SHP77 treated with DMSO at 0.1 percent for 48 hours (cell line): ENCODE results near the gene EPG5.

Source experiments
- DNase-seq: peaks from one replicate; lab custom pipeline; 2025; lab: John Stamatoyannopoulos, UW

EPG5 gene

DNA sequence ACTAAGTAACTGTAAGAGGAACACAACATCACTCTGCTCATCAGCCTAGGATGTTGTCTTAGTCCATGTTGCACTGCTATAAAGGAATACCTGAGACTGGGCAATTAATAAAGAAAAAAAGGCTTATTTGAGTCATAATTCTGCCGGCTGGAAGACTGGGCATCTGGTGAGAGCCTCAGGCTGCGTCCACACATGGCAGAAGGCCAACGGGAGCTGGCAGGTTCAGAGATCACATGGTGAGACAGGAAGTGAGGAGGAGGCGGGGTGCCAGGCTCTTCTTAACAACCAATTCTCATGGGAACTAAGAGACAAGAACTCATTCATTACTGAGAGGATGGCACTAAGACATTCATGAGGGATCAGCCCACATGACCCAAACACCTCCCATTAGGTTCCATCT lies 46.8 kb downstream of the EPG5 start:
- peak; percentile 49 for DNase-seq

DNA sequence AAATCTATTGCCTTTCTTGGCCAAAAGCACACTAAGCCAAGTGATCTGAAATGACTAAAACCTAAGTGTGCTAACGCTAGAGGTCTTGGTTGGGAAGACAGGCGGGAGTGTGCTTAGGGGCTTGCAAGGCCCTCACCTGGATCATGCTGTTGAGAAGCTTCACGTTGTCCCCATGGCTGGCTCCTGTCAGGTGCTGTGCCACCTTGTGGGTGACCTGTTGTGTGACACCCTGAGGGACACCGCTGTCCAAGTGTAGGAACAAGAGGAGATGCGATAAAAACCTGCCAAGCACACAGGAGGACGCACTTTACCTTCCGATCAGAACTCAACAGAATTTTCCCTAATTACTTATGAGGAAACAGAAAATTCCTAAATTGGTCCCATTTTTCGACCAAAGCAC lies 50.8 kb downstream of the EPG5 start:
- no peak for DNase-seq

DNA sequence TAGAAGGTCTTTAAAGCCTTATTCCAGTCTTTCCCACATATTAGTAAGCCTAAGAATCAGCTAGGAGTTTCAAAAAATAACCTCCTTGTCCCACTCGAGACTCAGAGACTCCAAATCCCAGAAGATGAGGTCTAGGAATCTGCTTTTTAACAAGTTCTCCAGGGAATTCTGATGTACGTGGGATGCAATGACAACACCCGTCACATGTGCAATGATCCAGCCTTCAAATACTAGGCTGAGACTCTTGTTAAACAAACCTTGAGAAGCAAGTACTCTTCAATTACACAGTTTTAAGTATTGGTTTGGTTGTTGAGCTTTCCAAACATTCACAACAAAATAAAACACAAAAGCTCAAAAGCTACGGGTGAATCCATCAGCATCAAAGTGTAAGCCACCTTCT lies 53.9 kb downstream of the EPG5 start:
- DNase-seq: no peak

DNA sequence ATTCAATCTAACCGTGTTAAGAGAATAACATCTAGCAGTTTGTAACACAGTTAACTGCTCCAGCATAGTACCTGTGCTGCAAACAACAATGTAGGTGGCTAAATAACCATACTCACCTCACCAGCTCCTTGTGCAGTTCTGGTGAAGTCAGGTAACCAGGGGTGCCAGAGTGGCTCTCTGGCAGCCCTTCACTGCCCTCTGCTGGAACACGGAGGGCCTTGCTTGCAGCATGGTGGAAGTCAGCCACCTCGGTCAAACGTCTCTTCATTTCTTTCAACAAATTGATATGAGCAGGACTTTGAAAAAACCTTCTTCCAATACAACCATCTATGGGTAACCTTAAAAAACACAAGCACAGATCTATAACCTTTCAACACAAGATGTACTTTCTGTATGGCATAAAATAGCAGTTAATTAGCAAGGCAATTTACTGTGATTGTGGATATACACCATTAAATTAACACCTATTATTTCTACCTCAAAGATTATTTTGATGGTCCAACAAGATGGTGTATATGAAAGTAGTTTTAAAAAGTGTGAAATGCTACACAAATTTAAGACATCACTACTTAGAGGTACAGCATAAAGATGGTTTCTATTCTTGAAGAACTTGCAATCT lies 56.6 kb downstream of the EPG5 start:
- no peak for DNase-seq

DNA sequence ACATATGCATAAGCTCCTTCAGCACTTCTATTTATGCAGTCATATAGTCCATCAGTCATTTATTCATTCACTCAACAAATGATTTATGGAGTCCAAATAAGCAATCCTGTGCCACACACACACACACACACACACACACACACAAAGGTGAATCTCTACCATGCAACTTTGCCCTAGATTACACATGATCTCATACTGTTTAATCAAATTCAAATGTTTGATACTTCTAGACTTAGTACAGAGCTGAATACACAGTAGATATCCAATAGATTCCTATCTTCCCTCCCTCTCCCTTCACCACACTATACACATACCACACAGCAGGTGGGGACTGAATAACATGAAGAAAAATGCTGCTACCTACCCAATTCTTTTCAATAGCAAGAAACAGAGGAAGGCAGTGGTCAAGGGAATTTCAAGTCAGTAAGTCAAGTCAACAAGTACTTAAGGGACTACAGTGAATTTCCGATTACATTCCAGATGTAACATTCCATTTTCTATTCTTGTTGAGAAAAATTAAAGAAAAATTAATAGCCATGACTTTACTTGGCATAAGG lies 65.4 kb downstream of the EPG5 start:
- no peak for DNase-seq

DNA sequence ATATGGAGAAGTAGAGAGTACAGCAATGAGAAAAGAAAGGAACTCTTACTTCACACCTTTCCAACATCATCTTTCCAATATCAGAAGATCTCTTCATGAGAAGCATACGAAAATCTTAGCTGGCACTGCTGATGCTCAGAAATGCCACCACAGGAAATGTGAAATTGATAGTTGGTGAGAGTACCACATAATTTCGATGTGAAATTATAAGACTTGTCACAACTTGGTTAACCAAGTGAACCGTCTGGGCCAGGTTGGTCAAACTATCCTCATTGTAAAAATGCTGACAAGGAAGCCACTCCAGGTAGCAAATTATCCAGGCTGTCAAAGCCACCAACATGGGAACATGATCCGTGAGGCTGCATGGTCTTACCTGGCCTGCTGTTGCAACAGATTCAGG lies 66.5 kb downstream of the EPG5 start:
- DNase-seq: no peak

DNA sequence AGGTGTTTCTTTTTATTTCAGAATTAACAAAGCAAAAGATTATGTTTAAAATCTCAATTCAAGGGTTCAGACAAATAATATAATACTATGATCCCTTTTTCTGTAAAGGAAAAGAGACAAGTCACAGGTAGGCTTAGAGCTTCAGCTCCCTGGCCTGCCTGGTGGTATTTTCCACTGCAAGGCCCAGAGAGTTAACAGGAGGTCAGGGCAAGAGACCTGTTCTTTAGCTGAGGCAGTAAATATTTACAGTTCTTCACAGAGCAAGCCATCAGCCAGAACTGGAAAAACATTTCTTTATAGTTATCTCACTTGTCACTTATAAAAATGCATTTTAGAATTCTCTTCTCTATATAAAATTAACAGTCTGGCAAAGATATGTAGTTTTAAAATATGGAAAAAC lies 70.1 kb downstream of the EPG5 start:
- no peak for DNase-seq

DNA sequence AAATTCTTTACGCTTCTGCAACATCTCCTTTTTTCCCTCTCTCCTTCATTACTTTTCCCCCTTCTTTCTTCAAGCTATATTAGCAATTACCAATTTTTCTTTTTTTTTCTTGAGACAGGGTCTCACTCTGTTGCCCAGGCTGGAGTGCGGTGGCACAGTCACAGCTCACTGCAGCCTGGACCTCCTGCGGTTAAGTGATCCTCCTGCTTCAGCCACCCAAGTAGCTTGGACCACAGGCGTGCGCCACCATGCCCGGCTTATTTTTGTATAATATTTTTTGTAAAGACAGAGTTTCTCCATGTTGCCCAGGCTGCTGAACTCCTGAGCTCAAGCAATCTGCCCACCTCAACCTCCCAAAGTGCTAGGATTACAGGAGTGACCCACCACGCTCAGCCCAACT lies 70.7 kb downstream of the EPG5 start:
- DNase-seq: no peak

DNA sequence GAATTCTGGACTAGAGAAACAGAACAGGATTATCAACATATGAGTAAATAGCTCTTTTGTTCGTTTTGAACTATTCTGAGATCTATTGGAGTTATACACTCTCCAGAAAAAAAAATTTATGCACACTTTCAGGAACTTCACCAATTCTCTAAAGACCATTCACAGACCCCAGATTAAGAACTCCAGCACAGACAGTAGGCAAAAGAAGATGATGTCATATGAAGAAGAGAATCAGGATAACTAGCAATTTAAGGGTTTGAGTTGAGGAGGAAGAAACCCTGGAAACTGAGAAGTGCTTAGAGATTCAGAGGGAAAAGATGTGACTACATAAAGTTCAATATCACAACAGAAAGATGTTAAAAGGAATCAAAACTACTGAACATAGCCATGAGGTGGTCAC lies 71.8 kb downstream of the EPG5 start:
- DNase-seq: no peak

DNA sequence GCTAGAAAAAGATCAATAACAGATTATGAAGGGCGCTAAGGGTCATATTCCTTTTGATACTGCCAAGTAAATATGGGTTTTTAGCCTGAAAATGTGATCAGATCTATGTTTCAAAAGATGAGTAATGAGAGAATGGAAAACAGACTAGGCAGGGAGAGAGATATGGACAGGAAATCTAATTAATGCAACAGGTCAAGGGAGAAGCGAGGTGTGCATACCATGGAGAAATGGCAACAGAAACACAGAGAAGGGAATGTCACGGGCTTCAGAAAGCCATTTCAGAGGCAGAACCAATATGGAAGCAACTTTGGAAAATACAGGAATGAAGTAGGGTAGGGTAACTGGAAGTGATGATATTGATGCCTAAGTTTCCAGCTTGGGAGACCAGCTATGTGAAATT lies 72.3 kb downstream of the EPG5 start:
- DNase-seq: no peak

DNA sequence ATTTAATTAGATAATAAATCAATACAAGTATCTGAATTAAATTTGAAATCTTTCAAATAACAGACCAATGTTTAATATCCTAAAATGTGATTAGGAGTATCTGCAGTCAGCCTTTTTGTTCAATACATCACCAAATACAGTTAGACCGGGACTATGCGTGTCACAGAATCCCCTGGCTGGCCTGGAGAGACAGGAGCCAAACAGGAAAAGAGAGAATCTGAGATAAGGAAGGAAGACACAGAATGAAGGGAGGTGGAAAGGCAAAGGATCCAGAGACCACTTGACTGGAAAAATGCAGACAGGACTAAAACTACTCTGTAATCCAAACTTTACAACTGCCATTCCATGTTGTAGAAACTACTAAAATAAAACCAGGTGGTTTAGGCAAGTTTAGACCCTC lies 75.3 kb downstream of the EPG5 start:
- no peak for DNase-seq

DNA sequence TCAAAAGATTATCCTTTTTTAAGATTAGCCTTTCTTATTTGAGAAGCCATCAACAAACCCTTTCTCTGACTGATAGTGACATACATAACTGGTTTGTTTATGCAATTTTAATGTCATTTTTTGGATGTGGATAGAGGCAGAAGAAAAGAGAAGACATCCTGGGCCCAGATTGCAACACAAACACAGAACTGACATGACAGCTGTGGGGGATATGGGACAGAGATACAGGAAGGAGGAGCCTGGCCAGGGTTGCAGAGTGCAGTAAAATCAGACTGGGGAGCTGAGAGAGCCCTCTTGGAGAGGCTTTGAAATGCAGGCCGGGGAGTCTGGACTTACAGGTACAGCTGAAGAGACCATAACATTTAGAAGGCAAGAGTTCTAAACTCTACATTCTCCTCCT lies 76.5 kb downstream of the EPG5 start:
- no peak for DNase-seq

DNA sequence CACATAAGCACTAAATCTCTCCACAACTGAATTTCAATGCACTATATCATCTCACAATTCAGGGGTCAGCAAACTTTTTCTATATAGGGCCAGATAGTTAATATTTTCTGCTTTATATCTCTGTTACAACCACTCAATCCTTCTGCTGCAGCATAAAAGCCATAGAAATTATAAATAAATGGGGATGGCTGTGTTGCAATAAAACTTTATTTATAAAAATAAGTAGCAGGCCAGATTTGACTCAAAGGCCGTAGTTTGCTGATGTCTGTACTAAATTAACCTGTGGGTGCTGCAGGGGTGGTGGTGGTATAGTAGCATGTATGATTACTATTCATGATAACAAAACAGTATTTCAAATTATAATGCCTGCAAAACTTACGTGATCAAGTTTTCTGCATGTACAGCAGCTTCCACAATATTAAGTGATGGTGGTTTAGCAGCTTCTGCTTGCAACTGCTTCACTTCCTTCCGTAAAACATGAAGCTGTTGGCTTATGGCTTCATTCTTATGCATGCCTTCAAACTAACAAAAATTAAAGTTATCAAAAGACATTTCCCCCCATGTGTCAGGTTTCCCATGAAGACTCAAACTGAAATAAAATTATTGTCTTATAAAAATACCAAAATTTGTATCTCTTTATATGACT lies 77.6 kb downstream of the EPG5 start:
- DNase-seq: no peak

DNA sequence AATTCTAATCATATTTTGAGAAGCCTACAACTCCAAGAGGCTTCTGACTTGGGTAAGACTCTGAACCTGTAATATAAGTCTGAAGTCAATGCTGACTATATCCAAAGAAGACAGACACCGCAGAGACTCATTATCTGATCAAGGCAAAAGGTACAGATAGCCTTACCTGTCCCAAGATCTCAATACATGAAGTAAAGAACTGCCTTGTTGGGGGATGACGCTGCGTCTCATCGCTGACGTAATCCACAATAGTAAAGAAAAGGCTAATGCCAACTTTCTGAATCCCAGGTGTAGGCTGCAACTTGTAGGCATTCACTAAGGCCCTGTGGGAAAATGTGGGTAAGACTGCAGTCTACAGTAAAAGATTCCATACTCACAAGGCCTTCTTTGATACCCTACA lies 79.5 kb downstream of the EPG5 start:
- no peak for DNase-seq

DNA sequence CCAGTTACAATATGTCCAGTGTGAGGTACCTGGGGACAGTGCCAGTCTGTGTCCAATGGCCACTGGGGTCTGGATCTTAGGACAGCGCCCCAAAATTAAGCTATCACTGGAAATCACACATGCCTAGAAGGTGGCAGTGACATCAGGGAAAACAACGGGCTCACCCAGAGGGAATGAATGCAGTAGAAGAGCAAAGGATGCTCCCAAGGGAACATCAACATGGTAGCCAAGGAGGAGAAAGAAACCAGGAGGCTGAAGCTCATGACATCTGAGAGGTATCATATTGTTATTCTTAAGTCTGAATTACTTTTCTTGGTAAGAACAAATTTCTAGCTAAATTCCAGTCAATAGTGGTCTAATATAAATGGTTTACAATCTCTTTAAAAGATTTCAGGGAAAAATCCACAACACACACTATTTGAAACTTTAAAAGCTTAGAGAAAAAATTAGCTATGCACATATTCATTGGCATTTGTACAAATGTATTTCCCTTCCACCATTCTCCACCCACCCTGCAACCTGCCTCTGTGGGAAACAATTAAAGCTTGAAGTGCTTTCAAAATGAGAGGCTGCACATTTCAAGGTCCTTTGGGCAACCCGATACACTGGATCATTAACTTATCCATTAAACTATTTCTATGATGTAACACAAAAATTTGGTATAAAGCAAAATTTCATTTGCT lies 86.1 kb downstream of the EPG5 start:
- no peak for DNase-seq

DNA sequence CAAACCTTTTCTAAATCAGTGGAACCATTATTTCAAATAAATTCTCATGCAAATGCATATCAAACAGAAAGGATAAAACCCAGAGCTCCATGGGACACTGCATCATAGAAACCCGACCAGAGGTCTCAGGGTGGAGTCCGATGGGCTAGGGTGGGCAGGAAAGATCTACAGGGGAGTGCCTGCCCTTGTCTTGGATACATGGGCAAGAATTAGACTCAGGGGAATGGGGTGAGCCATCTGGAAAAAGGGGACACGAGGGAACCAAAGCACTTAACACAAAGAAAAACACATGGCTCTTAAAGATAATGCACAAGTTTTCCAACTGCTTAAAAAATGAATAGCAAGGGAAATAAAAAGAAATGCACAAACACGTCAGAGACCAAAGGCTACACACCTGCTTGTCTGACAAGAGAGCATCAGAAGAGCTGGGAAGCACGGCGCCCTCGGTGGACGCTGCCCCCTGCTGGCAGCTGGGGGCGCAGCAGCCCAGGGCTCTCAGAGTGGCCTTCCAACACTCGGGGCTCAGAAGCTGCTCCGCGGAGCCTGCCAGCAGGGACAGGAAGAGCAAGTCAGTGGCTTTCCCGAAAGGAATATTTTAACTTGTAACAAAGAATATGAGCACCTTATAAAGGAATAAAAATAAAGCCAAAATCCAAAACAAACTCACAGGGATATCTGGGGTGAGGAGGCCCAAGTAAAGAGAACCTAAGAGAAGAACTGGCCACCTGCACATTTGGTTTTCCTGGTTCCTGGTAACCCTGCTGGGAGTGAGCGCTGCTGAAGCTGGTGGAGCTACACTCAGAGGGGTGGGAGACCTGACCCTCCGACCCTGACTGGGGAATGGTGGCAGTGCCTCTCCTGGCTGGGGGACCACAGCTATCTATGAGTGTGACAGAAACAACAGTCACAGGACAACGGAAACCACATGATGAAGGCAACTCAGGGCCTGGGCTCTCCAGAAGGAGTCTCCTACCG lies 87.2 kb downstream of the EPG5 start:
- DNase-seq: peak; percentile 14

DNA sequence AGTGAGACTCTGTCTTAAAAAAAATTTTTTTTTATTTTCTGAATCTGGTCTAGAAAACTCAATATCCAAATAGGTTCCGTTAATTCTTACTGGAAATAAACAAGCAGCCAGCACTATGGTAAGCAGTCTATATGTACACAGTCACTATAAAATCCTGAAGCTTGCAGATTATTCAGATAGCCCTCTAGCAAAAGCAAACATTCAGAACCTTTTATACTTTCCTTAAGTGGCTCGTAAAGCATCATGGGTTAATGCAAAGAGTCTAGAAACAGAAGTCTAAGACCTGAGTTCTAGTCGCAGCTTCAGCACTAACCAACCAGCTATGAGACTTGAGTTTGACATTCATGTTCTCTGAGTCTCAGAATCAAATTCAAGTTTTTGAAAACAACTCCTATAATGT lies 89.7 kb downstream of the EPG5 start:
- no peak for DNase-seq

DNA sequence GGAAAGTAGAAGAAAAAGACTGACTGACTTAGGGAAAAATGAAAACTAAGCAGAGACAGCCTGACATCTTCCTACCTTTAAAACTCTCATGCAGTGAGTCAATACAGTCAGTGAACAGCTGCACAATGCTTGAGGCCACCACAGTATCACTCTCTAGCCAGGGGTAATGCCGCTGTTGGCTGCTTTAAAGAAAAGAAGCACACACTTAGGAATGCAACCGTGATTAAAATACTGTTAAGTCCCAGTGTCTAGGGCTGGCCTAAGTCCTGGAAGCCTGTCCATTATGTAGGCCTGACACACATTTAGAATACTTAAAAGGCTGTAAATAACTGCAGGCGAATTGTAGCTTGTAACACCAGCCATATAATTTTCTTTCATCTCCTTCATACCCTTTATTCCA lies 91.0 kb downstream of the EPG5 start:
- no peak for DNase-seq

DNA sequence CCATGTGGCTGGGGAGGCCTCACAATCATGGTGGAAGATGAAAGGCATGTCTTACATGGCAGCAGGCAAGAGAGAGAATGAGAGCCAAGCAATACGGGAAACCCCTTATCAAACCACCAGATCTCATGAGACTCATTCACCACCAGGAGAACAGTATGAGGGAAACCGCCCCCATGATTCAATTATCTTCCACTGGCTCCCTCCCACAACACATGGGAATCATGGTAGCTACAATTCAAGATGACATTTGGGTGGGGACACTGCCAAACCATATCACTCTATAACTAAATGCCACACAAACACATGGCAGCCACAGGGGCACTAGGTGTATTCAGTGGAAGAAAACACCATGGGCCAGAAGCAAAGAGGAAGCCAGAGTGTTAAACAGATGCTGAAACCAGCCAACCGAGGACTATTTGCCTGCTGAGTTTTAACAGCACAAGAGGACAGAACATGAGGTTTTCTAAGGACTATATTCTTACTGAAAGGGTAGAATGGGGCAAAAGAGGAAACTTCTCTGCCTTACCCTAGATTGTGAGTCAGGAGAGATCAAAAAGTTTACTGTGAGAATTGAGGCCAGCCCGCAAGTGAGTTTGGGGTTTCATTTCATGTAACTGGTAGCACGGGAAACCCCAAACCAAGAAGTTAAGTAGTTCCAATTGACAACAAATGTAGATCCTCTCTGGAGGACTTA lies 92.5 kb downstream of the EPG5 start:
- DNase-seq: no peak

DNA sequence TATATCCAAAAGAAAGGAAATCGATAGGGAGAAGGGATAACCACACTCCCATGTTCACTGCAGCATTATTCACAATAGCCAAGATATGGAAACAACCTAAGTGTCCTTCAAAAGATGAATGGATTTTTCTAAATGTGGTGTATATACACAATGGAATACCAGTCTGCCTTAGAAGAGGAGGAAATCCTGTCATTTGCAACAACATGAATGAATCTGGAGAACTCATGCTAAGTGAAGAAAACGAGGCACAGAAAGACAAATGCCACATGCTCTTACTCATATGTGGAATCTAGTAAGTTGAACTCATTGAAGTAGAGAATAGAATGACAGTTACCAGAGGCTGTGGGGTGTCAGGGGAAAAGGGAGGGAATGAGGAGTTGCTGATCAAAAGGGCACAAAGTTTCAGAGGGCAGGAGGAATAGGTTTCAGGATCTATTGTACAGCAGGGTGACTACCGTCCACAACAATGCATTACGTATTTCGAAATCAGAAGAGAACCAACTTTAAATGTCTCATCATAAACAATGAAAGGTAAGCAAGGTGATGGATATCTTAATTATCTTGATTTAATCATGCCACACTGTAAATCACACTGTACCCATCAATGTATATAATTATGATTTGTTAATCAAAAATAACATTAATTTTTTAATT lies 95.6 kb downstream of the EPG5 start:
- no peak for DNase-seq

DNA sequence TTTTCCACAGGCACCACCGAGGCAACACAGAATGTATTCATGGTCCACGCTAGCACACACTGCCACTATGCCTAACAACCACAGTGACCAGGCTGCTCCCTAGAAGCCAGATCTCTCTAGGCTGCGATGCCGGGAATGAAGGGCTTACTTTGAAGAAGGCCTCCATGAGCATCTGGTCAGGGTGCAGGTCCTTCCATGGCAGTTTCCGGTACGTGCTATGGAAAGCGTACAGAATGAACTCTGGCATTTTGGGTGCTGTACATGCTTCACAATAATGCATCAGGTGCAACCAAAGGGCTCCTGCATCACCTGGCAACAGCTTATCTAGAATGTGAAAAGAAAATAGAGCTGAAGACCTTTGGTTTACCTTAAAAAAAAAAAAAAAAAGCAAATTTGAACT lies 96.7 kb downstream of the EPG5 start:
- no peak for DNase-seq
